Nephron progenitor cell (in vitro differentiated cells): ENCODE results near the gene CPVL.

Experiments
- DNase-seq: peaks from one replicate; pipeline ENCODE4 v3.0.0; 2021
- H3K27ac Mint-ChIP-seq: 2 replicates; pipeline ENCODE4 v1.8.0; 2021; ENCODE audit warnings: mild to moderate bottlenecking, moderate library complexity, mixed read lengths
- H3K27me3 Mint-ChIP-seq: 2 replicates; pipeline ENCODE4 v1.8.0; 2021; ENCODE audit warnings: mild to moderate bottlenecking, low read depth, mixed read lengths; ENCODE audit not compliant: poor library complexity
- H3K36me3 Mint-ChIP-seq: 2 replicates; pipeline ENCODE4 v1.8.0; 2021; ENCODE audit warnings: low read depth, mixed read lengths
- H3K4me1 Mint-ChIP-seq: 2 replicates; pipeline ENCODE4 v1.8.0; 2021; ENCODE audit warnings: mixed read lengths
- H3K4me3 Mint-ChIP-seq: 2 replicates; pipeline ENCODE4 v1.8.0; 2021; ENCODE audit warnings: mild to moderate bottlenecking, moderate library complexity, mixed read lengths
- H3K9me3 Mint-ChIP-seq: 2 replicates; pipeline ENCODE4 v1.8.0; 2021; ENCODE audit warnings: mild to moderate bottlenecking, moderate library complexity, mixed read lengths
- TF ChIP-seq, protein P1 (sequence below): fragments of 200-600 bp; sonication (generic); IDR thresholded peaks from 2 replicates; pipeline ENCODE4 v1.5.0; 2021; ENCODE audit warnings: antibody characterized with exemption

Gene CPVL

GRCh38 chr7:29132980-29133379 lies 13.4 kb downstream of the CPVL start:
- no peak for DNase-seq
- Mint-ChIP-seq H3K9me3 (peaks cover 21% of the 10 kb centered on the region), H3K36me3 (peaks cover 21% of the 10 kb centered on the region), H3K27ac (no peak overlapping the region), H3K4me3 (no peak overlapping the region), H3K4me1 (peaks cover 21% of the 10 kb centered on the region), H3K27me3 (peaks cover 4% of the 10 kb centered on the region)
- TF ChIP-seq, protein P1, sequence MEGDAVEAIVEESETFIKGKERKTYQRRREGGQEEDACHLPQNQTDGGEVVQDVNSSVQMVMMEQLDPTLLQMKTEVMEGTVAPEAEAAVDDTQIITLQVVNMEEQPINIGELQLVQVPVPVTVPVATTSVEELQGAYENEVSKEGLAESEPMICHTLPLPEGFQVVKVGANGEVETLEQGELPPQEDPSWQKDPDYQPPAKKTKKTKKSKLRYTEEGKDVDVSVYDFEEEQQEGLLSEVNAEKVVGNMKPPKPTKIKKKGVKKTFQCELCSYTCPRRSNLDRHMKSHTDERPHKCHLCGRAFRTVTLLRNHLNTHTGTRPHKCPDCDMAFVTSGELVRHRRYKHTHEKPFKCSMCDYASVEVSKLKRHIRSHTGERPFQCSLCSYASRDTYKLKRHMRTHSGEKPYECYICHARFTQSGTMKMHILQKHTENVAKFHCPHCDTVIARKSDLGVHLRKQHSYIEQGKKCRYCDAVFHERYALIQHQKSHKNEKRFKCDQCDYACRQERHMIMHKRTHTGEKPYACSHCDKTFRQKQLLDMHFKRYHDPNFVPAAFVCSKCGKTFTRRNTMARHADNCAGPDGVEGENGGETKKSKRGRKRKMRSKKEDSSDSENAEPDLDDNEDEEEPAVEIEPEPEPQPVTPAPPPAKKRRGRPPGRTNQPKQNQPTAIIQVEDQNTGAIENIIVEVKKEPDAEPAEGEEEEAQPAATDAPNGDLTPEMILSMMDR: no peak

- no peak overlapping the region for H3K4me3 Mint-ChIP-seq
- DNase-seq: no peak
- peaks cover 18% of the 10 kb centered on the region for H3K9me3 Mint-ChIP-seq
- no peak overlapping the region for H3K27ac Mint-ChIP-seq
- H3K4me1 Mint-ChIP-seq: peaks cover 34% of the 10 kb centered on the region
- H3K27me3 Mint-ChIP-seq: peaks cover 3% of the 10 kb centered on the region
- H3K36me3 Mint-ChIP-seq: peaks cover 21% of the 10 kb centered on the region
- TF ChIP-seq, protein P1: no peak
Measured at GRCh38 chr7:29131678-29132077, 14.7 kb downstream of the CPVL start.

DNA sequence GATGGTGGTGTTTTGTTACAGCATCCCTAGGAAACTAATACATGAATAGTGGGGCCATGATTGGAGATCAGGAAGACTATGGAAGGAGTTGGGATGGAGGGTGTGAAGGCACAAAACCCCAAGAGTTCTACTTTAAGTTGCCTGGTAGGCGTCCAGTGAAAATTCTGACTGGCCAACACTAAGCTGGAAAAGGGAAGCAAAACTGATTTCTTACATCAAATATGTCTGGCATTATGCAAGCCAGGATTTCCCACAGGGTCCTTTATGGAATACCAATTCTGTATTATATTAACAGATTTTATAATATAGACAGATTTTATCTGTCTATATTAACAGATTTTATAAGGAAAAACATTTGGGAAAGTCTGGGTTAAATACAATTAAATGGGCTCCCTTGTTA lies 16.2 kb downstream of the CPVL start:
- Mint-ChIP-seq H3K4me1 (peaks cover 34% of the 10 kb centered on the region), H3K4me3 (no peak overlapping the region), H3K9me3 (peaks cover 8% of the 10 kb centered on the region), H3K27ac (no peak overlapping the region), H3K27me3 (peaks cover 2% of the 10 kb centered on the region), H3K36me3 (peaks cover 13% of the 10 kb centered on the region)
- TF ChIP-seq, protein P1: no peak
- DNase-seq: no peak

DNA sequence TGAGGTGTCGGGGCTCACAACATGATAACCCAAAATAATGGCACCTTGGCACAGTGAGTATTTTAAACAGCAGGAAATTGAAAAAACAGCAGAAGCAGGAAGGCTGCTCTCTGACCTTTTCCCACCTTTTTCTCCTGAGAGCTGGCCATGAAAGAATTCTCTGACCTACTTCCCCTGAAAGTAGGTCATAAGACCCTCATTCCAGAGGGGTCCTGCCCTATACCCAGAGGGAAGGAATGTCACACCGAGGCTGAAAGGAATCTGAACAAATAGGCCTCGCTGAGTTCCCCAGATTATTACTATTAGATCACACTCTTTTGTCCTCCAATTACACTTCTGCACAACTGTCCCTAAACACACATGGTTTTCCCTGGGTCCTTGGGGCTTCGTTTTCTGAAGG lies 18.8 kb downstream of the CPVL start:
- TF ChIP-seq, protein P1: no peak
- Mint-ChIP-seq H3K4me3 (no peak overlapping the region), H3K27me3 (peaks cover 2% of the 10 kb centered on the region), H3K9me3 (peaks cover 3% of the 10 kb centered on the region), H3K27ac (no peak overlapping the region), H3K36me3 (peaks cover 4% of the 10 kb centered on the region), H3K4me1 (peaks cover 35% of the 10 kb centered on the region)
- DNase-seq: peak; percentile 6

GRCh38 chr7:29126804-29127203 lies 19.5 kb downstream of the CPVL start:
- no peak overlapping the region for H3K4me3 Mint-ChIP-seq
- H3K4me1 Mint-ChIP-seq: peaks cover 39% of the 10 kb centered on the region
- no peak for DNase-seq
- TF ChIP-seq, protein P1: no peak
- H3K27me3 Mint-ChIP-seq: peaks cover 2% of the 10 kb centered on the region
- H3K9me3 Mint-ChIP-seq: peaks cover 3% of the 10 kb centered on the region
- peak overlapping the region; percentile 46 for H3K27ac Mint-ChIP-seq
- peaks cover 4% of the 10 kb centered on the region for H3K36me3 Mint-ChIP-seq

DNA sequence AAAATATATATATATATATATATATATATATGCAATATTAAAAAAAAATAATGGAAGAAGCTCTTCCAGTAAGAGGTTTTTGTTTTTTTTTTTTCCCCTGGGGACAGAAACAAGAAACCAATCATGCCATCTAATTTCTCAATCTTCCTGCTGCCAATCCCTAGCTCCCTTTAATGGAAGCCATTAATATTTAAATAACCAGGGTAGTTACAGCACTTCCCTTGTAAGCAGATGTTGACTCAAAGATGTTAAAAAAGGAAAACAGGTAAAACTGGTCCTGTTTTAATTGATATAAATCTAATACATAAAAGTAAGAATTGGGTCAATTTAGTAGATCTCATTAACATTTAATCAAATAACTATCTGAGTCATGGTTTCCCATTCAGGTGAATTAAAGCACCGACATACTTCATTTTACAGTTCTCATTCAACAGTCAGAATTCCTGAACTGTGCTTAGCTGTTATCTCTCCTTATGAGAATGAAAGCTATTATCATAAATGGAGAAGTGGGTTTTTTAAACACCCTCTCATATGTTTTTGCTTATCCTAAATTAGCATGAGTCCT lies 22.6 kb downstream of the CPVL start:
- Mint-ChIP-seq H3K36me3 (peaks cover 13% of the 10 kb centered on the region), H3K27ac (no peak overlapping the region), H3K9me3 (no peaks in the 10 kb centered on the region), H3K27me3 (peaks cover 2% of the 10 kb centered on the region), H3K4me1 (peaks cover 29% of the 10 kb centered on the region), H3K4me3 (no peak overlapping the region)
- no peak for DNase-seq
- TF ChIP-seq, protein P1: no peak
